SK-N-SH (cell line): ENCODE measurements around the gene ARHGEF10L.

Experiments used
- JUND ChIP-seq: IDR thresholded peaks from 2 replicates; pipeline ENCODE4 v1.4.0; 2012
- POLR2AphosphoS5 ChIP-seq: IDR thresholded peaks from 2 replicates; pipeline ENCODE4 v1.6.1; 2012; ENCODE audit warnings: low read depth, low read length
- SMC3 ChIP-seq: IDR thresholded peaks from 2 replicates; pipeline ENCODE4 v1.6.1; 2012; ENCODE audit warnings: low read depth, low read length, improper control_type of control experiment
- TF ChIP-seq, protein P1 (sequence below): fragments of 200-600 bp; sonication (generic); IDR thresholded peaks from 2 replicates; pipeline ENCODE4 v1.6.1; 2017; ENCODE audit warnings: antibody characterized with exemption, mild to moderate bottlenecking, moderate library complexity

DNA sequence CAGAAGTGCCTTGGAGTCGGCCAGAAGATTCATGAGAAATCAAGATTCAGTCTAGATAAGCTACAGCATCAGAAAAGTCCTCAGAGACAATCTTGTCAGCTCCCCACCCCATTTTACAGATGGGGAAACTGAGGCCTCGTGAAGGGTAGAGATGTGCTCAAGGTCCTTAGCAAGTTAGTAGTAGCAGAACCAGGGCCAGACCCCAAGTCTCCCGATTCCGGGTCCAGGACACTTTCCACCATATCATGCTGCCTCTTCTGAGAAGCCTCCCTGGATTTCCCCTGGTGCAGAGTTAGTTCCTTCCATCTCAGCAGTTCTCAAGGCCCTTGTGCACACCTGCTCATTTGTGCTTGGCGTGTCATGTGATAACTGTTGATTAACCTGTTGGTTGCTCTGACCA lies 124.1 kb downstream of the ARHGEF10L start:
- TF ChIP-seq JUND (no peak), POLR2AphosphoS5 (no peak), SMC3 (no peak)
- TF ChIP-seq, protein P1, sequence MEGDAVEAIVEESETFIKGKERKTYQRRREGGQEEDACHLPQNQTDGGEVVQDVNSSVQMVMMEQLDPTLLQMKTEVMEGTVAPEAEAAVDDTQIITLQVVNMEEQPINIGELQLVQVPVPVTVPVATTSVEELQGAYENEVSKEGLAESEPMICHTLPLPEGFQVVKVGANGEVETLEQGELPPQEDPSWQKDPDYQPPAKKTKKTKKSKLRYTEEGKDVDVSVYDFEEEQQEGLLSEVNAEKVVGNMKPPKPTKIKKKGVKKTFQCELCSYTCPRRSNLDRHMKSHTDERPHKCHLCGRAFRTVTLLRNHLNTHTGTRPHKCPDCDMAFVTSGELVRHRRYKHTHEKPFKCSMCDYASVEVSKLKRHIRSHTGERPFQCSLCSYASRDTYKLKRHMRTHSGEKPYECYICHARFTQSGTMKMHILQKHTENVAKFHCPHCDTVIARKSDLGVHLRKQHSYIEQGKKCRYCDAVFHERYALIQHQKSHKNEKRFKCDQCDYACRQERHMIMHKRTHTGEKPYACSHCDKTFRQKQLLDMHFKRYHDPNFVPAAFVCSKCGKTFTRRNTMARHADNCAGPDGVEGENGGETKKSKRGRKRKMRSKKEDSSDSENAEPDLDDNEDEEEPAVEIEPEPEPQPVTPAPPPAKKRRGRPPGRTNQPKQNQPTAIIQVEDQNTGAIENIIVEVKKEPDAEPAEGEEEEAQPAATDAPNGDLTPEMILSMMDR = no peak
